GM23338 (cell line): ENCODE data around the gene KATNIP. TPM values are rescaled to one million over a fixed set of nuclear protein-coding genes. Genes with fewer than 3 reads are reported as not detected.

Experiments used
- ATAC-seq: fragments of 200-7000 bp; cut with Tn5 transposase; 3 replicates; pipeline ENCODE4 v1.9.1; 2020
- DNase-seq: peaks from one replicate; pipeline ENCODE4 v3.0.0-alpha.2; 2015; ENCODE audit warnings: low spot score
- H2AFZ ChIP-seq: fragments of 200-600 bp; sonication (generic); 2 replicates; pipeline ENCODE4 v1.8.0; 2016; ENCODE audit warnings: antibody characterized with exemption, mild to moderate bottlenecking, moderate library complexity
- H3F3A ChIP-seq: fragments of 200-600 bp; sonication (generic); replicated peaks from 2 replicates; pipeline ENCODE4 v1.8.0; 2017; ENCODE audit warnings: antibody characterized with exemption, mixed run types, low read depth
- H3K27ac ChIP-seq: fragments of 200-600 bp; sonication (generic); 2 replicates; pipeline ENCODE4 v1.6.1; 2016; ENCODE audit warnings: low read depth
- H3K27me3 ChIP-seq: fragments of 200-600 bp; sonication (generic); 2 replicates; pipeline ENCODE4 v1.8.0; 2016; ENCODE audit warnings: mild to moderate bottlenecking, mixed run types, moderate library complexity; ENCODE audit not compliant: insufficient read depth
- H3K36me3 ChIP-seq: fragments of 200-600 bp; sonication (generic); 2 replicates; pipeline ENCODE4 v1.8.0; 2016; ENCODE audit warnings: mild to moderate bottlenecking; ENCODE audit not compliant: insufficient read depth
- H3K4me1 ChIP-seq: fragments of 200-600 bp; sonication (generic); 2 replicates; pipeline ENCODE4 v1.8.0; 2016; ENCODE audit warnings: mild to moderate bottlenecking, moderate library complexity; ENCODE audit not compliant: insufficient read depth
- H3K4me2 ChIP-seq: fragments of 200-600 bp; sonication (generic); 2 replicates; pipeline ENCODE4 v1.7.1; 2017; ENCODE audit warnings: mixed run types
- H3K4me3 ChIP-seq: fragments of 200-600 bp; sonication (generic); 2 replicates; pipeline ENCODE4 v1.6.1; 2016; ENCODE audit warnings: mixed run types
- H3K79me2 ChIP-seq: fragments of 200-600 bp; sonication (generic); replicated peaks from 2 replicates; pipeline ENCODE4 v1.8.0; 2017; ENCODE audit warnings: mild to moderate bottlenecking; ENCODE audit not compliant: insufficient read depth
- H3K9me2 ChIP-seq: fragments of 200-600 bp; sonication (generic); 2 replicates; pipeline ENCODE4 v1.8.0; 2017; ENCODE audit not compliant: insufficient read depth
- H4K20me1 ChIP-seq: fragments of 200-600 bp; sonication (generic); replicated peaks from 2 replicates; pipeline ENCODE4 v1.8.0; 2017; ENCODE audit warnings: mild to moderate bottlenecking; ENCODE audit not compliant: insufficient read depth
- H3K27ac Mint-ChIP-seq: 2 replicates; pipeline ENCODE4 v1.8.0; 2020; ENCODE audit warnings: inconsistent platforms, mild to moderate bottlenecking, moderate library complexity, mixed read lengths
- H3K27me3 Mint-ChIP-seq: 3 replicates; pipeline ENCODE4 v1.8.0; 2022; ENCODE audit warnings: low read depth, mild to moderate bottlenecking, moderate library complexity, mixed read lengths, inconsistent platforms; ENCODE audit not compliant: insufficient read depth, poor library complexity
- H3K36me3 Mint-ChIP-seq: 3 replicates; pipeline ENCODE4 v1.8.0; 2021; ENCODE audit warnings: low read depth, mild to moderate bottlenecking, inconsistent platforms, moderate library complexity, mixed read lengths
- H3K4me1 Mint-ChIP-seq: 3 replicates; pipeline ENCODE4 v1.8.0; 2020; ENCODE audit warnings: mild to moderate bottlenecking, inconsistent platforms, mixed read lengths
- H3K4me3 Mint-ChIP-seq: 3 replicates; pipeline ENCODE4 v1.8.0; 2021; ENCODE audit warnings: moderate library complexity, mild to moderate bottlenecking, inconsistent platforms, mixed read lengths
- H3K9me3 Mint-ChIP-seq: 3 replicates; pipeline ENCODE4 v1.8.0; 2020; ENCODE audit warnings: moderate library complexity, mild to moderate bottlenecking, inconsistent platforms, mixed read lengths
- CREB1 ChIP-seq: fragments of 250-450 bp; sonication (Bioruptor Pico); IDR thresholded peaks from 2 replicates; pipeline ENCODE4 v1.5.0; 2020; ENCODE audit warnings: low read depth, mild to moderate bottlenecking, moderate library complexity
- EZH2phosphoT487 ChIP-seq: fragments of 200-600 bp; sonication (generic); IDR thresholded peaks from one replicate; pipeline ENCODE4 v1.8.1; 2018; ENCODE audit warnings: antibody characterized with exemption; ENCODE audit not compliant: unreplicated experiment
- JUNB ChIP-seq: IDR thresholded peaks from one replicate; pipeline ENCODE4 v1.6.1; 2016; ENCODE audit warnings: antibody characterized with exemption; ENCODE audit not compliant: unreplicated experiment
- NANOG ChIP-seq: IDR thresholded peaks from 2 replicates; pipeline ENCODE4 v1.6.1; 2016; ENCODE audit warnings: antibody characterized with exemption, borderline replicate concordance
- POLR2AphosphoS5 ChIP-seq: IDR thresholded peaks from 2 replicates; pipeline ENCODE4 v1.6.1; 2016; ENCODE audit warnings: antibody characterized with exemption, low read depth
- REST ChIP-seq: IDR thresholded peaks from one replicate; pipeline ENCODE4 v1.6.1; 2018; ENCODE audit warnings: antibody characterized with exemption; ENCODE audit not compliant: unreplicated experiment
- STAT1 ChIP-seq: IDR thresholded peaks from one replicate; pipeline ENCODE4 v1.6.1; 2016; ENCODE audit warnings: antibody characterized with exemption; ENCODE audit not compliant: unreplicated experiment
- ZNF114 ChIP-seq: fragments of 250-450 bp; sonication (Bioruptor Pico); IDR thresholded peaks from 2 replicates; pipeline ENCODE4 v1.5.0; 2020; ENCODE audit warnings: mild to moderate bottlenecking, moderate library complexity
- ZNF331 ChIP-seq: fragments of 250-450 bp; sonication (Bioruptor Pico); IDR thresholded peaks from 2 replicates; pipeline ENCODE4 v1.5.0; 2020; ENCODE audit warnings: low read depth, mild to moderate bottlenecking, moderate library complexity
- polyA plus RNA-seq: library from polyadenylated mRNA; unstranded; fragments of >200 nt; fragmentation: Nextera tagmentation; extraction: Ambion mirVana; gene quantifications from 2 replicates; pipeline ENCODE4 v1.2.1, GENCODE V29; 2016
- total RNA-seq: library from RNA; depleted of rRNA; stranded (reverse); fragments of >200 nt; shearing (Covaris generic); gene quantifications from 2 replicates; pipeline ENCODE4 v1.2.3, GENCODE V29; 2014
- TF ChIP-seq, protein P1 (sequence below), 2 experiments: fragments of 200-600 bp in 1 of 2; sonication (generic) in 1 of 2; conservative IDR thresholded peaks; 2 replicates each; pipeline versions ENCODE4 v1.5.1 to v1.6.1; 2016 to 2017; ENCODE audit warnings: antibody characterized with exemption in 2 of 2, low read depth in 2 of 2, mild to moderate bottlenecking in 2 of 2, moderate library complexity in 1 of 2

KATNIP gene
- total and polyA plus RNA-seq, 2 experiments from 2014 or later, result 7.0 to 11.8 TPM

- TF ChIP-seq REST, result no peak
- TF ChIP-seq, protein P1, sequence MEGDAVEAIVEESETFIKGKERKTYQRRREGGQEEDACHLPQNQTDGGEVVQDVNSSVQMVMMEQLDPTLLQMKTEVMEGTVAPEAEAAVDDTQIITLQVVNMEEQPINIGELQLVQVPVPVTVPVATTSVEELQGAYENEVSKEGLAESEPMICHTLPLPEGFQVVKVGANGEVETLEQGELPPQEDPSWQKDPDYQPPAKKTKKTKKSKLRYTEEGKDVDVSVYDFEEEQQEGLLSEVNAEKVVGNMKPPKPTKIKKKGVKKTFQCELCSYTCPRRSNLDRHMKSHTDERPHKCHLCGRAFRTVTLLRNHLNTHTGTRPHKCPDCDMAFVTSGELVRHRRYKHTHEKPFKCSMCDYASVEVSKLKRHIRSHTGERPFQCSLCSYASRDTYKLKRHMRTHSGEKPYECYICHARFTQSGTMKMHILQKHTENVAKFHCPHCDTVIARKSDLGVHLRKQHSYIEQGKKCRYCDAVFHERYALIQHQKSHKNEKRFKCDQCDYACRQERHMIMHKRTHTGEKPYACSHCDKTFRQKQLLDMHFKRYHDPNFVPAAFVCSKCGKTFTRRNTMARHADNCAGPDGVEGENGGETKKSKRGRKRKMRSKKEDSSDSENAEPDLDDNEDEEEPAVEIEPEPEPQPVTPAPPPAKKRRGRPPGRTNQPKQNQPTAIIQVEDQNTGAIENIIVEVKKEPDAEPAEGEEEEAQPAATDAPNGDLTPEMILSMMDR (conservative IDR thresholded peaks at IDR 0.05; ENCODE audit: low read depth in 2 of 2), result no peak
- no peak for TF ChIP-seq NANOG
- TF ChIP-seq CREB1 (CRISPR knock-in tag), result no peak
- no peak for TF ChIP-seq STAT1
- TF ChIP-seq ZNF331 (CRISPR knock-in tag), result no peak
- TF ChIP-seq EZH2phosphoT487, result no peak
- no peak for TF ChIP-seq POLR2AphosphoS5
- no peak for TF ChIP-seq JUNB
- no peak for TF ChIP-seq ZNF114 (CRISPR knock-in tag)
Measured at GRCh38 chr16:27598220-27598619, 48.3 kb downstream of the KATNIP start (continued).

- no peaks in the 10 kb centered on the region for H3K79me2 ChIP-seq
- DNase-seq, result no peak
- 0 out of 2 replicates have a peak, but pooled peaks cover 4% of the 10 kb centered on the region for H4K20me1 ChIP-seq
- peaks cover 25% of the 10 kb centered on the region for H3K4me1 ChIP-seq
- ATAC-seq, result no peak
- H3K36me3 ChIP-seq, result no peaks in the 10 kb centered on the region
- no peak overlapping the region for H2AFZ ChIP-seq
- H3K4me3 ChIP-seq, result no peak overlapping the region
- H3K4me2 ChIP-seq, result no peak overlapping the region
- Mint-ChIP-seq H3K4me1 (peaks cover 37% of the 10 kb centered on the region), H3K27me3 (peaks cover 11% of the 10 kb centered on the region), H3K4me3 (no peak overlapping the region), H3K36me3 (no peaks in the 10 kb centered on the region; the same call in 2 of the 3 replicates), H3K9me3 (no peaks in the 10 kb centered on the region), H3K27ac (peak overlapping the region; percentile 76; the same call in 1 of the 2 replicates)
- H3F3A ChIP-seq, result no peaks in the 10 kb centered on the region
- no peaks in the 10 kb centered on the region for H3K9me2 ChIP-seq
- no peaks in the 10 kb centered on the region for H3K27me3 ChIP-seq
- H3K27ac ChIP-seq, result no peak overlapping the region
- TF ChIP-seq REST, result no peak
Measured at GRCh38 chr16:27598931-27599565, 49.1 kb downstream of the KATNIP start.
